ENCODE data around the gene HOXB9. TPM values are rescaled to one million over a fixed set of nuclear protein-coding genes. Genes with fewer than 3 reads are reported as not detected.

HOXB9 gene
- total and polyA plus RNA-seq, 4 donors, result 19.8 to 413 (median 129) TPM

Small RNA genes within 50 kb of the gene (small RNA-seq; reads per million reads assigned to genes)
- 1.9 reads per million, percentile 89 among the genes with 10 or more reads in this experiment for gene MIR196A1 (ENCODE audit: low replicate concordance)

Other genes starting within 250 kb of the HOXB9 start
- gene SKAP1, start 196.1 kb downstream of the HOXB9 start, total RNA-seq, result 10 to 100 TPM in 1 of 2 donors, 1 to 10 TPM in 1; 4.4 to 17.0 TPM
- 10 to 100 TPM; 32.3 to 36.1 TPM for gene SKAP1, start 196.1 kb downstream of the HOXB9 start, polyA plus RNA-seq (ENCODE audit: insufficient read length in 2 of 2)
- gene HOXB1, start 95.3 kb downstream of the HOXB9 start, total RNA-seq, result under 1 TPM in 1 of 2 donors, not detected in 1; 0.20 TPM
- under 1 TPM; 0.16 to 0.32 TPM for gene HOXB1, start 95.3 kb downstream of the HOXB9 start, polyA plus RNA-seq (ENCODE audit: insufficient read length in 2 of 2)
- gene HOXB2, start 81.2 kb downstream of the HOXB9 start, total RNA-seq, result 10 to 100 TPM in 1 of 2 donors, 1 to 10 TPM in 1; 6.6 to 10.2 TPM
- gene HOXB2, start 81.2 kb downstream of the HOXB9 start, polyA plus RNA-seq (ENCODE audit: insufficient read length in 2 of 2), result 10 to 100 TPM; 57.3 to 62.4 TPM
- 1 to 10 TPM; 6.0 to 6.5 TPM for gene HOXB4, start 48.0 kb downstream of the HOXB9 start, total RNA-seq
- 10 to 100 TPM; 13.5 to 16.6 TPM for gene HOXB4, start 48.0 kb downstream of the HOXB9 start, polyA plus RNA-seq (ENCODE audit: insufficient read length in 2 of 2)
- gene HOXB3, start 36.1 kb downstream of the HOXB9 start, total RNA-seq, result 10 to 100 TPM; 23.8 to 48.5 TPM
- gene HOXB3, start 36.1 kb downstream of the HOXB9 start, polyA plus RNA-seq (ENCODE audit: insufficient read length in 2 of 2), result 100 to 1,000 TPM; 141 to 162 TPM
- gene HOXB5, start 32.6 kb downstream of the HOXB9 start, total RNA-seq, result 1 to 10 TPM; 2.9 to 4.2 TPM
- gene HOXB5, start 32.6 kb downstream of the HOXB9 start, polyA plus RNA-seq (ENCODE audit: insufficient read length in 2 of 2), result 100 to 1,000 TPM; 108 to 116 TPM
- gene HOXB6, start 21.4 kb downstream of the HOXB9 start, total RNA-seq, result 10 to 100 TPM; 20.2 to 41.3 TPM
- gene HOXB6, start 21.4 kb downstream of the HOXB9 start, polyA plus RNA-seq (ENCODE audit: insufficient read length in 2 of 2), result 100 to 1,000 TPM; 132 to 142 TPM
- gene HOXB7, start 15.3 kb downstream of the HOXB9 start, total RNA-seq, result 10 to 100 TPM; 16.6 to 18.7 TPM
- gene HOXB7, start 15.3 kb downstream of the HOXB9 start, polyA plus RNA-seq (ENCODE audit: insufficient read length in 2 of 2), result 10 to 100 TPM; 80.7 to 99.7 TPM
- gene HOXB8, start 11.1 kb downstream of the HOXB9 start, total RNA-seq, result 100 to 1,000 TPM in 1 of 2 donors, 10 to 100 TPM in 1; 23.7 to 110 TPM
- gene HOXB8, start 11.1 kb downstream of the HOXB9 start, polyA plus RNA-seq (ENCODE audit: insufficient read length in 2 of 2), result 100 to 1,000 TPM; 499 to 522 TPM
- not detected for gene PRAC1, start 96.2 kb upstream of the HOXB9 start, total RNA-seq
- not detected for gene PRAC1, start 96.2 kb upstream of the HOXB9 start, polyA plus RNA-seq (ENCODE audit: insufficient read length in 2 of 2)
- gene PRAC2, start 96.8 kb upstream of the HOXB9 start, total RNA-seq, result not detected
- gene PRAC2, start 96.8 kb upstream of the HOXB9 start, polyA plus RNA-seq (ENCODE audit: insufficient read length in 2 of 2), result not detected
- gene HOXB13, start 102.4 kb upstream of the HOXB9 start, total RNA-seq, result under 1 TPM in 1 of 2 donors, not detected in 1; 0.40 TPM
- not detected for gene HOXB13, start 102.4 kb upstream of the HOXB9 start, polyA plus RNA-seq (ENCODE audit: insufficient read length in 2 of 2)
- gene TTLL6, start 190.9 kb upstream of the HOXB9 start, total RNA-seq, result under 1 TPM; 0.30 to 0.61 TPM
- under 1 TPM; 0.22 to 0.32 TPM for gene TTLL6, start 190.9 kb upstream of the HOXB9 start, polyA plus RNA-seq (ENCODE audit: insufficient read length in 2 of 2)
- gene CALCOCO2, start 204.7 kb upstream of the HOXB9 start, total RNA-seq, result 10 to 100 TPM; 37.3 to 46.0 TPM
- 10 to 100 TPM; 41.1 to 59.0 TPM for gene CALCOCO2, start 204.7 kb upstream of the HOXB9 start, polyA plus RNA-seq (ENCODE audit: insufficient read length in 2 of 2)